ENCODE data around the gene PPP1R9B. TPM values are rescaled to one million over a fixed set of nuclear protein-coding genes. Genes with fewer than 3 reads are reported as not detected.

PPP1R9B gene
- total RNA-seq, 1 experiment from 2014 or later = 23.0 TPM

DNA sequence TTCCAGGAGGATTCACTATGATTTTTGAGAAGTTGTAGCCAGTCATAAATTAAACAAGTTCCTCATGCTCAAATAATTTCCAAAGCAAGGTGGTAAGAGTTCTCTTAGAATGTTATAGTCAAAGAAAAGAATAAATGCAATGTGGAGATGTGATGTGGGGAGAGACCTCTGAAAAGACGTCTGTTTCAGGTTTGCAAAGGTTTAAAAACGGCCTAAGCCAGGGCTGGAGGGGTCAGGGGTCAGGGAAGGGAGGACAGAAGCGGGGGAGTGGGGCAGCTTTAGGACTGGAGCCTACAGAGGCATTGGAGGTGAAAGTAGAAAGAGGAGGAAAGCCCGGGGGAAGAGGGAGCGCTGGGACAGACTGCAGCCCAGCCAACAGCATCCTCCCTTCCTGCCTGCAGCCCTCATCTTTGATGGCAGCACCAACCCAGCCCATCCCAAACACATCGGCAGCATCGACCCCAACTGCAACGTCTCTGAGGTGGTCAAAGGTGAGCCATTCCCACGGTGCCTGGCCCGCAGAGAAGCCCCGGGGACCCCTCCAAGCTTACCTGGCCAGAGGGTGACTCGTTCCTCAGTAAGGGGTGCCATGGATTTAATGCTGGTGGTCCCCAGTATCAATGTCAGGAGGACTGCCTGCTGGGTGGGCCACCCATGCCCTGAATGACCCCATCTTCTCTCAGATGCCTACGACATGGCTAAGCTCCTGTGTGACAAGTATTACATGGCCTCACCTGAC, 43.9 kb downstream of the PPP1R9B start:
- H3K4ac ChIP-seq (ENCODE audit: low read depth, low read length) = no peak overlapping the region
- no peaks in the 10 kb centered on the region for H3K4me1 ChIP-seq (ENCODE audit: insufficient read depth, low read length)
- WGBS (ENCODE audit: extremely low coverage, insufficient read length, low lambda C conversion rate) = no CpG with 5 or more reads among the region's 13 CpGs
- H3K14ac ChIP-seq (ENCODE audit: insufficient read depth, low read length) = no peak overlapping the region; the same call in 1 of the 2 replicates
- no peak overlapping the region for H4K8ac ChIP-seq (replicated peaks; ENCODE audit: insufficient read length, low read depth, low read length)
- no peak overlapping the region for H3K9ac ChIP-seq (ENCODE audit: extremely low read depth, insufficient read length, low read length)
- H3K4me1 Mint-ChIP-seq = peaks cover 4 to 17% of the 10 kb centered on the region in 2 experiments; a peak in 3 of 4 replicates
- no peak for DNase-seq
- H3K27me3 Mint-ChIP-seq (ENCODE audit: low read depth) = no peaks in the 10 kb centered on the region
- H2BK20ac ChIP-seq (ENCODE audit: low read depth, low read length, poor library complexity, severe bottlenecking) = no peak overlapping the region
- no peak overlapping the region for H4K5ac ChIP-seq (ENCODE audit: insufficient read length, low read depth, low read length)
- H2BK5ac ChIP-seq (ENCODE audit: insufficient read length, low read length) = no peak overlapping the region
- H3K4me3 Mint-ChIP-seq = no peak overlapping the region
- H3K79me1 ChIP-seq (ENCODE audit: insufficient read depth, low read depth, low read length, poor library complexity, severe bottlenecking) = no peaks in the 10 kb centered on the region
- H4K20me1 ChIP-seq (ENCODE audit: control insufficient read depth, insufficient read depth, insufficient read length) = no peaks in the 10 kb centered on the region
- no peak overlapping the region for H2AFZ ChIP-seq (ENCODE audit: low read length)
- TF ChIP-seq, protein P1, sequence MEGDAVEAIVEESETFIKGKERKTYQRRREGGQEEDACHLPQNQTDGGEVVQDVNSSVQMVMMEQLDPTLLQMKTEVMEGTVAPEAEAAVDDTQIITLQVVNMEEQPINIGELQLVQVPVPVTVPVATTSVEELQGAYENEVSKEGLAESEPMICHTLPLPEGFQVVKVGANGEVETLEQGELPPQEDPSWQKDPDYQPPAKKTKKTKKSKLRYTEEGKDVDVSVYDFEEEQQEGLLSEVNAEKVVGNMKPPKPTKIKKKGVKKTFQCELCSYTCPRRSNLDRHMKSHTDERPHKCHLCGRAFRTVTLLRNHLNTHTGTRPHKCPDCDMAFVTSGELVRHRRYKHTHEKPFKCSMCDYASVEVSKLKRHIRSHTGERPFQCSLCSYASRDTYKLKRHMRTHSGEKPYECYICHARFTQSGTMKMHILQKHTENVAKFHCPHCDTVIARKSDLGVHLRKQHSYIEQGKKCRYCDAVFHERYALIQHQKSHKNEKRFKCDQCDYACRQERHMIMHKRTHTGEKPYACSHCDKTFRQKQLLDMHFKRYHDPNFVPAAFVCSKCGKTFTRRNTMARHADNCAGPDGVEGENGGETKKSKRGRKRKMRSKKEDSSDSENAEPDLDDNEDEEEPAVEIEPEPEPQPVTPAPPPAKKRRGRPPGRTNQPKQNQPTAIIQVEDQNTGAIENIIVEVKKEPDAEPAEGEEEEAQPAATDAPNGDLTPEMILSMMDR (conservative IDR thresholded peaks at IDR 0.05) = no peak
- no peak overlapping the region for H2AK5ac ChIP-seq (ENCODE audit: insufficient read length, low read length)
- no peaks in the 10 kb centered on the region for H3K27me3 ChIP-seq (ENCODE audit: insufficient read depth, low read length)
- H3K27ac ChIP-seq (ENCODE audit: insufficient read length, low read depth, low read length) = no peak overlapping the region
- H3T11ph ChIP-seq (ENCODE audit: low read length) = no peak overlapping the region
- no peaks in the 10 kb centered on the region for H3K79me2 ChIP-seq (ENCODE audit: insufficient read depth, low read length)
- no peak overlapping the region for H2BK120ac ChIP-seq (ENCODE audit: low read depth, low read length, poor library complexity, severe bottlenecking)
- H3K36me3 Mint-ChIP-seq (ENCODE audit: insufficient read depth in 1 of 3, low read depth in 3 of 3) = peaks cover 0 to 9% (median 7%) of the 10 kb centered on the region in 3 experiments; a peak in 3 of 7 replicates
- no peak overlapping the region; a peak in 1 of 7 replicates for H3K27ac Mint-ChIP-seq
- H3K4me2 ChIP-seq (ENCODE audit: insufficient read depth, insufficient read length, low read length) = no peak overlapping the region
- H3K23ac ChIP-seq (ENCODE audit: insufficient read length, low read depth, low read length) = no peak overlapping the region
- no peak overlapping the region for H2BK15ac ChIP-seq (ENCODE audit: low read depth, low read length)
- H3K18ac ChIP-seq (ENCODE audit: insufficient read length, low read depth, low read length) = no peak overlapping the region
- no peak overlapping the region for H2BK12ac ChIP-seq (ENCODE audit: insufficient read length, low read depth, low read length)
- no peaks in the 10 kb centered on the region for H3K9me3 ChIP-seq (ENCODE audit: control insufficient read depth, low read depth, low read length)
- no peak overlapping the region for H3K56ac ChIP-seq (ENCODE audit: insufficient read length, low read depth, low read length)
- H4K91ac ChIP-seq (ENCODE audit: insufficient read length, low read depth, low read length) = no peak overlapping the region
- no peaks in the 10 kb centered on the region for H3K9me3 Mint-ChIP-seq
- no peaks in the 10 kb centered on the region for H3K23me2 ChIP-seq (ENCODE audit: insufficient read length, low read depth, low read length, poor library complexity, severe bottlenecking)
